ENCODE results near the gene CERCAM. TPM values are rescaled to one million over a fixed set of nuclear protein-coding genes. Genes with fewer than 3 reads are reported as not detected.

CERCAM gene
- total RNA-seq, 3 donors from 2014 or later = 0.30 to 0.63 (median 0.34) TPM

DNA sequence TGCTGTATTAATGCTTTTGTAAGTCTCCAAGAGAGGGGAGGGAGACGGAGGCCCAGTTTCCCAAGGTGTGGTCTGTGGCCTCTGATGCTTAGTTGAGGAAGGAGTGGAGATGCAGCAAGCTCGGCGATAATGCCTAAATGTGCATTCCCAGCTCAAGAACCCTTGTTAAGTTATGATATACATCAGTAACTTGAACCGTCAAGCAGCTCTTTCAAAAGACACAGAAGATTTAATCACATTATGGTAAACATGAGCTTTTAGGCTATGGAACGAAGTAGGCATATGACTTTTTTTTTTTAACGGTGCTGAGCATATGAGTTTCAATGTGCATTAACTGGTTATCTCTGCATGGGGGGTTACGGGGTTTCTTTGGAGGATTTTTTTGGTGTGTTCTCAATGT, 61.5 kb downstream of the CERCAM start:
- Mint-ChIP-seq H3K27me3 (ENCODE audit: low read depth) (no peaks in the 10 kb centered on the region), H3K9me3 (no peaks in the 10 kb centered on the region), H3K4me3 (no peak overlapping the region), H3K36me3 (ENCODE audit: insufficient read depth) (peaks cover 36% of the 10 kb centered on the region), H3K4me1 (ENCODE audit: low read depth) (no peaks in the 10 kb centered on the region)
- ATAC-seq (no peak), DNase-seq (no peak)

DNA sequence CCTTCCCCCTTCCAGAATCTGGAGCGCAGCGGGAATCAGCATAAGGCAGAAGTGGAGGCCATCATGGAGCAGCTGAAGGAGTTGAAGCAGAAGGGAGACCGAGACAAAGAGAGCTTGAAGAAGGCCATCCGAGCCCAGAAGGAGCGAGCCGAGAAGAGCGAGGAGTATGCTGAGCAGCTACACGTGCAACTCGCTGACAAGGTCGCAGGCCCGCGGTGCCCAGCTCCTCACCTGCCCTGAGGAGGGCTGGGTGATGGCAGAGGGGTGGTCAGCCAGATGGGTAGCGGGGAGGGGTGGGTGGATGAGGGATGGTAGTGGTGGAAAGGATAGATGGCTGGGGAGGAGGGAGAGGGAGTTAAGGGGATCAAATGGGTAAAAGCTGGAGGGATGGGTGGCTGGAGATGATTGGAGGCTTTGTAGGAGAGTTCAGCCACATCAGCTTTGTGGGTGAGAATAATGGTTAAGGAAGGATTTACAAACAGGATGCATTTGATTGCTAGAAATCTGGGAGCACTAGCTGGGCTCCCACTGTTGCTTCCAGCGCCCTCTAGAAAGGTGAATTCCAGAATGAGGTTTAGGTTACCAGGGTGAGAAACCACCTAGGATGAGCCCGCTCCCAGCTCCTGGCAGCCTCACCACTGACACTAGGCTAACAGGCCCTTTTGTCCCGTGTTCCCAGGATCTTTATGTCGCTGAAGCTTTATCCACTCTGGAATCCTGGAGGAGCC, 64.2 kb downstream of the CERCAM start:
- Mint-ChIP-seq H3K4me3 (no peak overlapping the region), H3K9me3 (no peaks in the 10 kb centered on the region), H3K4me1 (ENCODE audit: low read depth) (no peaks in the 10 kb centered on the region), H3K36me3 (ENCODE audit: insufficient read depth) (peaks cover 32% of the 10 kb centered on the region), H3K27me3 (ENCODE audit: low read depth) (no peaks in the 10 kb centered on the region)
- ATAC-seq (no peak), DNase-seq (no peak)

DNA sequence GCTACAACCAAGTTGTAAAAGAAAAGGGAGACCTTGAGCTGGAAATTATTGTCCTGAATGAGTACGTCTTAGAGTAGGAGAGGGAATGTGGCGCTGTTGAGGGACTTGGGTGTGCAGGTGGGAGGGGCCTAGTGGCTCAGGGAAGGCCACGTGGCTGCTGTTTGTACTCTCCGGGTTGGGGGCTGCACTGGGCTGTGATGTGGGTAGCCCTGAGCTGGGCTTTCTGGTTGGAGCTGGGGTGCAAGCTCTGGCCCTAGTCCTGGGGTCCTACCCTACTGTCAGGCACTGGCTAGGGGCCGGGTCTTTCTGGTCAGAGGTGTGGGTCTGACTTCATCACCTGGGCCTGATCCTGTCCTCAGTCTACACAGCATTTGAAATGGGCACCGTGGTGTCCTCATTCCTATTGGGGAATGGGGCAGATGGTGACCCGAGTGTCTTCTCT, 64.8 kb downstream of the CERCAM start:
- Mint-ChIP-seq H3K27me3 (ENCODE audit: low read depth) (no peaks in the 10 kb centered on the region), H3K9me3 (no peaks in the 10 kb centered on the region), H3K36me3 (ENCODE audit: insufficient read depth) (peaks cover 33% of the 10 kb centered on the region), H3K4me3 (no peak overlapping the region), H3K4me1 (ENCODE audit: low read depth) (no peaks in the 10 kb centered on the region)
- no peak for ATAC-seq
- no peak for DNase-seq

DNA sequence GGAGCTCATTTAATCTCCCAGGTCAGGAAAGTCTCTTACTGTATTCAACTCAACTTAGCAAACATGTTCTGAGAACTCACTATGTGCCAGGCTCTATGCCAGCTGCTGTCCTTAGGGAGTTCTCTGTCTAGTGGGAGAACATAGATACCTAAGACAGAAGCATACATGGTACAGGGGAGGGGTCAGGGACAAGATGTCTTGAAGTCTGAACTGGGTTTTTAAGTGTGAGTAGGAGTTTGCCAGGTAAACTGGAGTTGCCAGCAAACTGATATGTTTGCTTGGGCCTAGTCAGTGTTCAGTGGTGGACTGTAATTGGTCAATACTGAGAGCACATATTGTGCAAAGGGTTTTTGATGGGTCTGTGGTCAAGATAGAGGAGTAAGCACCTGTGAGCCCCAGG, 65.5 kb downstream of the CERCAM start:
- DNase-seq (no peak), ATAC-seq (no peak)
- Mint-ChIP-seq H3K4me3 (no peak overlapping the region), H3K27me3 (ENCODE audit: low read depth) (no peaks in the 10 kb centered on the region), H3K36me3 (ENCODE audit: insufficient read depth) (peaks cover 35% of the 10 kb centered on the region), H3K4me1 (ENCODE audit: low read depth) (no peaks in the 10 kb centered on the region), H3K9me3 (no peaks in the 10 kb centered on the region)

Other genes starting within 250 kb of the CERCAM start
- gene CIZ1, start 229.3 kb upstream of the CERCAM start, total RNA-seq = 100 to 1,000 TPM; 117 to 128 (median 124) TPM
- under 1 TPM; 0.32 to 0.43 (median 0.40) TPM for gene DNM1, start 217.5 kb upstream of the CERCAM start, total RNA-seq
- 10 to 100 TPM; 39.4 to 48.2 (median 46.5) TPM for gene GOLGA2, start 144.8 kb upstream of the CERCAM start, total RNA-seq
- gene SWI5, start 144.6 kb upstream of the CERCAM start, total RNA-seq = 10 to 100 TPM; 18.6 to 19.5 (median 19.1) TPM
- gene TRUB2, start 98.4 kb upstream of the CERCAM start, total RNA-seq = 10 to 100 TPM; 64.6 to 71.7 (median 69.7) TPM
- gene COQ4, start 98.0 kb upstream of the CERCAM start, total RNA-seq = 10 to 100 TPM; 60.7 to 63.9 (median 62.4) TPM
- gene SLC27A4, start 80.3 kb upstream of the CERCAM start, total RNA-seq = 10 to 100 TPM; 51.3 to 59.0 (median 56.0) TPM
- 100 to 1,000 TPM in 2 of 3 donors, 10 to 100 TPM in 1; 93.3 to 106 (median 104) TPM for gene URM1, start 49.5 kb upstream of the CERCAM start, total RNA-seq
- gene ODF2, start 35.1 kb downstream of the CERCAM start, total RNA-seq = 10 to 100 TPM; 54.1 to 58.5 (median 56.0) TPM
- 10 to 100 TPM; 39.3 to 42.2 (median 41.9) TPM for gene GLE1, start 83.9 kb downstream of the CERCAM start, total RNA-seq
- 100 to 1,000 TPM; 110 to 132 (median 118) TPM for gene SPTAN1, start 131.7 kb downstream of the CERCAM start, total RNA-seq
- gene DYNC2I2, start 236.0 kb downstream of the CERCAM start, total RNA-seq = 10 to 100 TPM; 27.4 to 37.4 (median 32.0) TPM

All from activated T-cell treated with anti-CD3 and anti-CD28 coated beads, Interleukin-2, amount 50 U/mL, for 4 hours (primary cell).